ENCODE data around the gene EFHB. TPM values are rescaled to one million over a fixed set of nuclear protein-coding genes. Genes with fewer than 3 reads are reported as not detected.

Gene EFHB
- total RNA-seq, 2 experiments from 2014 or later, result 0.69 to 0.77 TPM

GRCh38 chr3:19920401-19921080 is 13.5 kb downstream of the EFHB start:
- CTCF ChIA-PET, result no interaction called here
- ATAC-seq, result no peak
- no peaks in the 10 kb centered on the region for H3K9me3 Mint-ChIP-seq
- no peak overlapping the region for H3K27ac Mint-ChIP-seq
- DNase-seq, result no peak
- no peaks in the 10 kb centered on the region for H3K27me3 Mint-ChIP-seq
- H3K36me3 Mint-ChIP-seq (ENCODE audit: low read depth), result no peaks in the 10 kb centered on the region
- TF ChIP-seq CTCF (IDR thresholded peaks at IDR 0.05), result no peak
- H3K4me3 Mint-ChIP-seq, result no peak overlapping the region
- POLR2A ChIA-PET, result no interaction called here
- no peaks in the 10 kb centered on the region for H3K4me1 Mint-ChIP-seq (ENCODE audit: low read depth)
- intact Hi-C loops (cut with micrococcal nuclease), result no loop called here

DNA sequence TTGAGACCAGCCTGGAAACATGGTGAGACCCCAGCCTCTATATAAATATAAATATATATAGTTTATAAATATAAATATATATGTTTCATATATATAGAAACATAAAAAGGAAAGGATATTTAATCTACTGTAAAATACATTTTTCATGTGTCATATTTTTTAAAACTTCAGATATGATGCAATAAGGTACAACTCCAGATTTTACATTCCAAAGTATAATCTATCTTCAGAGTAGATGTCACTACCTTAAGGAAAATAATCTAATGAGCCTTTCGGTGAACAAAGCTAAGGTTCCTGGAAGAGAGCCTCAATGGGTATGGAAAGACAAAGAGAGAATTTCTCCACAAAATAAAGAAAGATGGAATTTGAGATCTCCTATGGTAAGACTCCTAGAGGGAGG is 16.9 kb downstream of the EFHB start:
- intact Hi-C loops (cut with micrococcal nuclease), result no loop called here
- no peaks in the 10 kb centered on the region for H3K27me3 Mint-ChIP-seq
- H3K36me3 Mint-ChIP-seq (ENCODE audit: low read depth), result no peaks in the 10 kb centered on the region
- peaks cover 2% of the 10 kb centered on the region for H3K9me3 Mint-ChIP-seq
- H3K4me3 Mint-ChIP-seq, result no peak overlapping the region
- POLR2A ChIA-PET, result no interaction called here
- no peaks in the 10 kb centered on the region for H3K4me1 Mint-ChIP-seq (ENCODE audit: low read depth)
- TF ChIP-seq CTCF (IDR thresholded peaks at IDR 0.05), result no peak
- CTCF ChIA-PET, result no interaction called here
- ATAC-seq (no peak), DNase-seq (no peak)
- no peak overlapping the region for H3K27ac Mint-ChIP-seq

DNA sequence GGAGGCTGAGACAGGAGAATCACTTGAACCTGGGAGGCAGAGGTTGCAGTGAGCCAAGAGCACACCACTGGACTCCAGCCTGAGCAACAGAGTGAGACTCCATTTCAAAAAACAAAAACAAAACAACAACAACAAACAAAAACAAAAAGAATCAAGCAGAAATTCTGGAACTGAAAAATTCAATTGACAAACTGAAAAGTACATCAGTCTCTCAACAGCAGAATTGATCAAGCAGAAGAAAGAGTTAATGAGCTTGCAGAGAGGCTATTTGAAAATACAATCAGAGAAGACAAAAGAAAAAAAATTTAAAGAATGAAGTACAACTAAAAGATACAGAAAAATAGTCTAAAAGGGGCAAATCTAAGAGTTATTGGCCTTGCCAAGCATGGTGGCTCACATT is 22.6 kb downstream of the EFHB start:
- Mint-ChIP-seq H3K36me3 (ENCODE audit: low read depth) (no peaks in the 10 kb centered on the region), H3K9me3 (peaks cover 15% of the 10 kb centered on the region), H3K4me3 (no peak overlapping the region), H3K27me3 (no peaks in the 10 kb centered on the region), H3K4me1 (ENCODE audit: low read depth) (no peaks in the 10 kb centered on the region), H3K27ac (no peak overlapping the region)
- CTCF ChIA-PET, result interaction anchor here (1.3 kb wide), 1 partner anchor 14 kb away, joined by 3 read pairs; no protein-coding TSS in a partner anchor
- POLR2A ChIA-PET, result no interaction called here
- no peak for TF ChIP-seq CTCF (IDR thresholded peaks at IDR 0.05)
- intact Hi-C loops (cut with micrococcal nuclease), result no loop called here
- ATAC-seq (no peak), DNase-seq (no peak)

DNA sequence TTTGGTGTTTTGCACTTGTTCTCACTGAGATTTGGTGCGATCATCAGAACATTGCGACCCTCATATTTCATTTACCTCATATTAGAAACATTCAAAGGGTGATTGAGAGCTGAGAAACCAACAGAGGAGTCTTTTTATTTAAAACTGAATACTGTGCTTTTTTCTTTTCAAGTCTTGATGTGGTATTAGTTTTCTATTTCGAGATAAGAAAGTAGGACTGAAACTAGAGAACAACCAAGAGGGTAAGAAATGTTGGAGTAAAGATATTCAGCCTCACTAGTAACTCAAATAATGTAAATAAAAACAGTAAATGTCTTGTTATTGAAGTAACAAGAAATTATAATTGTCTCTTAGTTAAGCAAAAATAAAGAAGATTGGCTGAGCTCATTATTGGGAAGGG is 26.5 kb downstream of the EFHB start:
- no peaks in the 10 kb centered on the region for H3K27me3 Mint-ChIP-seq
- ChIA-PET POLR2A (no interaction called here), CTCF (interaction anchor here (0.7 to 1.9 kb wide), 4 partner anchors 10 to 692 kb away, joined by 3 to 5 read pairs (median 3); no protein-coding TSS in a partner anchor)

More for the DNA sequence above, 26.5 kb downstream of the EFHB start:
- Mint-ChIP-seq H3K4me3 (no peak overlapping the region), H3K9me3 (peaks cover 13% of the 10 kb centered on the region), H3K36me3 (ENCODE audit: low read depth) (no peaks in the 10 kb centered on the region), H3K4me1 (ENCODE audit: low read depth) (no peaks in the 10 kb centered on the region), H3K27ac (no peak overlapping the region)
- intact Hi-C loops (cut with micrococcal nuclease), result no loop called here
- DNase-seq (no peak), ATAC-seq (no peak)
- TF ChIP-seq CTCF (IDR thresholded peaks at IDR 0.05), result no peak

Data from activated CD8-positive, alpha-beta T cell treated with anti-CD3 and anti-CD28 coated beads for 36 hours (primary cell).